ENCODE measurements around the gene GNG12. TPM values are rescaled to one million over a fixed set of nuclear protein-coding genes. Genes with fewer than 3 reads are reported as not detected.
"Not testable (repeated sequence)": the region's sequence is repeated elsewhere in the genome, so short reads cannot be mapped to it uniquely, and the experiment has no call there.

The GNG12 gene
- total and polyA plus RNA-seq, 5 donors: 12.2 to 44.9 (median 30.7) TPM

DNA sequence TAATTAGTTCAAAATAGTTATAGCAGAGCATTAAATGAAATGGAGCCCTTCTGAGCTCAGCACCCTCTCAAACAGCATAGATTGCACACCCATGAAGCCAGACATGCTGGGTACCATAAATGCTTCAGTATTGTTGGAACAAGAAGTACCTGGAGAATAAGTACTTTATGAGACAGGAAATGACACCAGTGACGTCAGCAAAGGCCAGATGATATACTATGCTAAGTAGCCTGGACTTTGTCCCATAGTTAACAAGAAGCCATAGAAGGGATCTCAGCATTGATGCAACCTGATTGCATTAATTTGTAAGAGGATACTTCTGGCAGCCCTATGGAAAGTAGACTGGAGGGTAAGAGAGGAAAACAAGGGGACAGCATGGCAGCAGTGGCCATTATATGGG, 164.6 kb downstream of the GNG12 start:
- Histone ChIP-seq H3K27ac (ENCODE audit: low read length) (no peak overlapping the region), H3K9me3 (ENCODE audit: control insufficient read depth, low read length) (no peaks in the 10 kb centered on the region), H3K4me1 (ENCODE audit: control insufficient read depth, insufficient read depth, low read length) (no peaks in the 10 kb centered on the region), H3K27me3 (ENCODE audit: control insufficient read depth, insufficient read depth) (no peaks in the 10 kb centered on the region), H3K4me3 (ENCODE audit: low read length) (no peak overlapping the region)
- intact Hi-C loops (cut with DNase I): no loop called here
- ATAC-seq: no peak
- 42% methylated on average over 1 of the region's 1 CpG for WGBS
- no peak for DNase-seq

- no peaks in the 10 kb centered on the region for H3K4me1 ChIP-seq (ENCODE audit: control insufficient read depth, insufficient read depth, low read length)
- no peaks in the 10 kb centered on the region for H3K27me3 ChIP-seq (ENCODE audit: control insufficient read depth, insufficient read depth)
- intact Hi-C loops (cut with DNase I): no loop called here
- no peak for ATAC-seq
- DNase-seq: no peak
- no peak overlapping the region for H3K4me3 ChIP-seq (ENCODE audit: low read length)
- H3K9me3 ChIP-seq (ENCODE audit: control insufficient read depth, low read length): no peaks in the 10 kb centered on the region
- no peak overlapping the region for H3K27ac ChIP-seq (ENCODE audit: low read length)
- WGBS: 94% methylated on average over 5 of the region's 5 CpGs
Measured at GRCh38 chr1:67666636-67667035, 166.6 kb downstream of the GNG12 start.

DNA sequence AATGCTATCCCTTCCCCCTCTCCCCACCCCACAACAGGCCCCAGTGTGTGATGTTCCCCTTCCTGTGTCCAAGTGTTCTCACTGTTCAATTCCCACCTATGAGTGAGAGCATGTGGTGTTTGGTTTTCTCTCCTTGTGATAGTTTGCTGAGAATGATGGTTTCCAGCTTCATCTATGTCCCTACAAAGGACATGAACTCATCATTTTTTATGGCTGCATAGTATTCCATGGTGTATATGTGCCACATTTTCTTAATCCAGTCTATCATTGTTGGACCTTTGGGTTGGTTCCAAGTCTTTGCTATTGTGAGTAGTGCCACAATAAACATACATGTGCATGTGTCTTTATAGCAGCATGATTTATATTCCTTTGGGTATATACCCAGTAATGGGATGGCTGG, 168.0 kb downstream of the GNG12 start:
- intact Hi-C loops (cut with DNase I); ATAC-seq; H3K27ac ChIP-seq (ENCODE audit: low read length); DNase-seq; H3K4me3 ChIP-seq (ENCODE audit: low read length); H3K9me3 ChIP-seq (ENCODE audit: control insufficient read depth, low read length); H3K4me1 ChIP-seq (ENCODE audit: control insufficient read depth, insufficient read depth, low read length); H3K27me3 ChIP-seq (ENCODE audit: control insufficient read depth, insufficient read depth): not testable (repeated sequence)

GRCh38 chr1:67664048-67664447, 169.2 kb downstream of the GNG12 start:
- intact Hi-C loops (cut with DNase I): no loop called here
- no peak overlapping the region for H3K27ac ChIP-seq (ENCODE audit: low read length)
- ATAC-seq: no peak
- no peaks in the 10 kb centered on the region for H3K27me3 ChIP-seq (ENCODE audit: control insufficient read depth, insufficient read depth)
- H3K4me3 ChIP-seq (ENCODE audit: low read length): no peak overlapping the region
- WGBS: 56% methylated on average over 1 of the region's 1 CpG
- no peaks in the 10 kb centered on the region for H3K9me3 ChIP-seq (ENCODE audit: control insufficient read depth, low read length)
- DNase-seq: no peak
- H3K4me1 ChIP-seq (ENCODE audit: control insufficient read depth, insufficient read depth, low read length): no peaks in the 10 kb centered on the region

GRCh38 chr1:67662884-67663283, 170.4 kb downstream of the GNG12 start:
- DNase-seq (no peak), ATAC-seq (no peak)
- Histone ChIP-seq H3K27me3 (ENCODE audit: control insufficient read depth, insufficient read depth) (no peaks in the 10 kb centered on the region), H3K27ac (ENCODE audit: low read length) (no peak overlapping the region), H3K4me3 (ENCODE audit: low read length) (no peak overlapping the region), H3K4me1 (ENCODE audit: control insufficient read depth, insufficient read depth, low read length) (no peaks in the 10 kb centered on the region), H3K9me3 (ENCODE audit: control insufficient read depth, low read length) (no peaks in the 10 kb centered on the region)
- WGBS: 74% methylated on average over 6 of the region's 6 CpGs
- intact Hi-C loops (cut with DNase I): no loop called here

DNA sequence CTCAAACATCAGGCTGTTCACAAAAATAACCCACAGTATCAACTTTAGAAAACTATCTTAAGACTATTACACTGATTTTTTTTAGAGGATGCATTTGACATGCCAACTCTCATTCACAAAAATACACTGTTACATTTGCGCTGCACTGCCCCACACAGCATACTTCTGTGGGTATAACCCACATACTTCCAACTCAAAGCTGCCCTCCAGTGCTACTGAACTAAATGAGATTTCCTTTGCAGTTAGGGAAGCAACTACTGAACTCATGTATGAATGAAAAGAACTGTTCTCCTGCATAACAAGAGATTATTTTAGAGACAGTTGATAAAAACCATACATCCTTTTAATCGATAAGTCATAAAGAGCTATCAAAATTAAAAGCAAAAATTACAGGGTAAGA, 174.0 kb downstream of the GNG12 start:
- no peaks in the 10 kb centered on the region for H3K4me1 ChIP-seq (ENCODE audit: control insufficient read depth, insufficient read depth, low read length)
- intact Hi-C loops (cut with DNase I): no loop called here
- WGBS: 73% methylated on average over 2 of the region's 2 CpGs
- DNase-seq: no peak
- H3K27ac ChIP-seq (ENCODE audit: low read length): no peak overlapping the region
- no peak overlapping the region for H3K4me3 ChIP-seq (ENCODE audit: low read length)
- H3K9me3 ChIP-seq (ENCODE audit: control insufficient read depth, low read length): no peaks in the 10 kb centered on the region
- no peak for ATAC-seq
- no peaks in the 10 kb centered on the region for H3K27me3 ChIP-seq (ENCODE audit: control insufficient read depth, insufficient read depth)

DNA sequence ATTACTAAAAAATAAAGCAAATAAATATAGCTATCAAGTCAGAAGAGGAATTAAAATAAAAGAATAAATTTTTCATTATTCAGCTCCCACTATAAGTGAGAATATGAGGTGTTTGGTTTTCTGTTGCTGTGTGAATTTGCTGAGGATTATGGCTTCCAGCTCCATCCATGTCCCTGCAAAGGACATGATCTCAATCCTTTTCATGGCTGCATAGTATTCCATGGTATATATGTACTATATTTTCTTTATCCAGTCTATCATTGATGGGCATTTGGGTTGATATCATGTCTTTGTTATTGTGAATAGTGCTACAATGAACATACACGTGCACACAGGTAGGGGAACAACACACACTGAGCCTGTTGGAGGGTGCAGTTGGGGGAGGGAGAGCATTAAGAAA, 176.1 kb downstream of the GNG12 start:
- H3K27me3 ChIP-seq (ENCODE audit: control insufficient read depth, insufficient read depth); intact Hi-C loops (cut with DNase I); H3K4me1 ChIP-seq (ENCODE audit: control insufficient read depth, insufficient read depth, low read length); DNase-seq; H3K9me3 ChIP-seq (ENCODE audit: control insufficient read depth, low read length); H3K4me3 ChIP-seq (ENCODE audit: low read length); H3K27ac ChIP-seq (ENCODE audit: low read length); ATAC-seq: not testable (repeated sequence)
- WGBS: 95% methylated on average over 1 of the region's 1 CpG

DNA sequence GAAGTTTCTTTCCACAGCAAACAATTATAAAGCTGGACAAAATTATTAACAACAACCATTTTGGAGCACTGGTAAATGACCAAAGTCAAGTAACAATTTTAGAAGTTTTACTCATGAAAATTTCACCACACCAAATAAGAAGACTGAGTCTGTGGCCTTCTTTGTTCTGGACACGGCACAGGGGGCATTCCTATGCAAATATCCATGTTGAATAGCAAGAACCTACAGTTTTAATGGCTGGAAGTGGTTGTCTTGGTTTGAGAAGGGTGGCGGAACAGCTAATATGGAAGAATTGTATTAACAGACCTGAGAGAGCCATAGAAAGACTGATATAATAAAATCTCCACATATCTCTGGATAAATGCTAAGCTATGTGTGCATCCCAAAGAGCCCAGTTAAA, 177.7 kb downstream of the GNG12 start:
- Histone ChIP-seq H3K27me3 (ENCODE audit: control insufficient read depth, insufficient read depth) (no peaks in the 10 kb centered on the region), H3K27ac (ENCODE audit: low read length) (no peak overlapping the region), H3K4me1 (ENCODE audit: control insufficient read depth, insufficient read depth, low read length) (no peaks in the 10 kb centered on the region), H3K4me3 (ENCODE audit: low read length) (no peak overlapping the region), H3K9me3 (ENCODE audit: control insufficient read depth, low read length) (no peaks in the 10 kb centered on the region)
- no peak for DNase-seq
- ATAC-seq: no peak
- 97% methylated on average over 2 of the region's 2 CpGs for WGBS
- intact Hi-C loops (cut with DNase I): no loop called here

- H3K4me1 ChIP-seq (ENCODE audit: control insufficient read depth, insufficient read depth, low read length): no peaks in the 10 kb centered on the region
- ATAC-seq (no peak), DNase-seq (no peak)
- H3K27me3 ChIP-seq (ENCODE audit: control insufficient read depth, insufficient read depth): no peaks in the 10 kb centered on the region
- H3K4me3 ChIP-seq (ENCODE audit: low read length): no peak overlapping the region
- no peaks in the 10 kb centered on the region for H3K9me3 ChIP-seq (ENCODE audit: control insufficient read depth, low read length)
- H3K27ac ChIP-seq (ENCODE audit: low read length): no peak overlapping the region
- intact Hi-C loops (cut with DNase I): no loop called here
Measured at GRCh38 chr1:67653304-67653703, 180.0 kb downstream of the GNG12 start.

DNA sequence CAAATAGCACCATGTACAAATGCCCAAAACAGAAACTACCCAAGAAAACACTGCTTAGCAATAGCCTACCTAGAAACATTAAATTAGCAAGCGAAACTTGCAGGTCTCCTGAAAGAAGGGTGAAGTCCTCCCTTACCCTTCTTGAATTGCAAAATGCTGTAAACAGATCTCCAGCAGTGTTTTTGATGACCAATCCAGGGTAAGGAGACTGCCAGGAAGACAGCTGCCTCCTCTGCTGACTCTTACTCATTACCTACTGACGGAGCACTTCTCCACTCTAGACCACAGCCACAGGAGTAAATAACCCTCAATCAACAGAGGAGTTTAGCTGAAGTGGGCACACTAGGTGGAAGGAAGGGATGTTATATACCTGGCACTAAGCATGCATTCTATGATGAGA, 180.5 kb downstream of the GNG12 start:
- intact Hi-C loops (cut with DNase I): no loop called here
- Histone ChIP-seq H3K27me3 (ENCODE audit: control insufficient read depth, insufficient read depth) (no peaks in the 10 kb centered on the region), H3K4me3 (ENCODE audit: low read length) (no peak overlapping the region), H3K27ac (ENCODE audit: low read length) (no peak overlapping the region), H3K9me3 (ENCODE audit: control insufficient read depth, low read length) (no peaks in the 10 kb centered on the region), H3K4me1 (ENCODE audit: control insufficient read depth, insufficient read depth, low read length) (no peaks in the 10 kb centered on the region)
- whole genome bisulfite sequencing: 80% methylated on average over 2 of the region's 2 CpGs
- ATAC-seq (no peak), DNase-seq (no peak)

Measured in right cardiac atrium (tissue), 5 donors.